ENCODE results near the gene CALHM4. TPM values are rescaled to one million over a fixed set of nuclear protein-coding genes. Genes with fewer than 3 reads are reported as not detected.

Gene CALHM4
- total and polyA plus RNA-seq, 2 experiments from 2014 or later = not detected

DNA sequence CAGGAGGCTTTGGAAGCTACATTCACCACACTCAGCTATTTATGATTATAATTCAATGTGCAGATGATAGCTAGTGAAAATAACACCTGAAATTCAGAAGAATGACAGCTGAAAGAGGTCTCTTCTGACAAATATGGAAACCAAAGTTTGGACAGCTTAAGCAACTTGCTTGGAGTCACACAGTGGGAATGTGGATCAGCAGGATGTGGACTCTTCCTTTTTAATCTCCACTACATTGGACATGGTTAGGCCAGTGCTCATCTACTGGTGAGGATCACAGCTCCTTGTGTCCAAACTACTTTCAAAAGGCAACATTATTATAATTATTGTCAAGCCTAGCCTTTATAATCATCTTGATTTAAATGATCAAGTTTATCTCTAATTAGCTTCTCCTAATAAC, 18.4 kb upstream of the CALHM4 start:
- TF ChIP-seq EZH2phosphoT487 (IDR thresholded peaks at IDR 0.05; ENCODE audit: unreplicated experiment) (no peak), STAT1 (IDR thresholded peaks at IDR 0.05; ENCODE audit: unreplicated experiment) (no peak), ZNF462 (CRISPR knock-in tag; IDR thresholded peaks at IDR 0.05) (no peak), NANOG (IDR thresholded peaks at IDR 0.05; ENCODE audit: borderline replicate concordance) (no peak), EZH2 (IDR thresholded peaks at IDR 0.05; ENCODE audit: low read depth, unreplicated experiment) (no peak), ZNF114 (CRISPR knock-in tag; IDR thresholded peaks at IDR 0.05) (no peak), ZNF331 (CRISPR knock-in tag; IDR thresholded peaks at IDR 0.05; ENCODE audit: low read depth) (no peak), POLR2AphosphoS5 (IDR thresholded peaks at IDR 0.05; ENCODE audit: low read depth) (no peak)
- Mint-ChIP-seq H3K4me1 (peaks cover 26% of the 10 kb centered on the region), H3K36me3 (ENCODE audit: low read depth) (no peaks in the 10 kb centered on the region), H3K9me3 (no peaks in the 10 kb centered on the region), H3K27me3 (ENCODE audit: insufficient read depth, low read depth, poor library complexity) (peaks cover 5% of the 10 kb centered on the region), H3K4me3 (no peak overlapping the region), H3K27ac (no peak overlapping the region)
- Histone ChIP-seq H3K9me2 (ENCODE audit: insufficient read depth) (no peaks in the 10 kb centered on the region), H3K27me3 (ENCODE audit: insufficient read depth) (no peaks in the 10 kb centered on the region), H3K79me2 (replicated peaks; ENCODE audit: insufficient read depth) (no peaks in the 10 kb centered on the region), H4K20me1 (replicated peaks; ENCODE audit: insufficient read depth) (no peaks in the 10 kb centered on the region), H3K4me2 (no peak overlapping the region), H3K36me3 (ENCODE audit: insufficient read depth) (no peaks in the 10 kb centered on the region), H3K4me1 (ENCODE audit: insufficient read depth) (peaks cover 25% of the 10 kb centered on the region), H3F3A (replicated peaks; ENCODE audit: low read depth) (no peaks in the 10 kb centered on the region), H3K4me3 (no peak overlapping the region), H2AFZ (no peak overlapping the region), H3K27ac (ENCODE audit: low read depth) (no peak overlapping the region)
- DNase-seq (ENCODE audit: low spot score) (no peak), ATAC-seq (no peak)

Measured in GM23338 (cell line).